HG02981 (cell line): Measurements from ENCODE around the gene ALG14.

Source experiments
- ATAC-seq: cut with Tn5 transposase; IDR thresholded peaks from one replicate; pipeline ENCODE4 v1.9.1; 2021; ENCODE audit warnings: mild to moderate bottlenecking, moderate library complexity; ENCODE audit not compliant: unreplicated experiment

Gene ALG14

GRCh38 chr1:94986783-94987182 is 86.0 kb downstream of the ALG14 start:
- no peak for ATAC-seq

- no peak for ATAC-seq
These were observed 89.5 kb downstream of the ALG14 start for GRCh38 chr1:94983171-94983739.

- no peak for ATAC-seq
These were observed 90.4 kb downstream of the ALG14 start for GRCh38 chr1:94982398-94982797.

GRCh38 chr1:94981575-94981973 is 91.2 kb downstream of the ALG14 start:
- ATAC-seq, result no peak

GRCh38 chr1:94980582-94981574 is 91.9 kb downstream of the ALG14 start:
- ATAC-seq, result no peak

- no peak for ATAC-seq
These were observed 92.8 kb downstream of the ALG14 start for GRCh38 chr1:94979656-94980581.

GRCh38 chr1:94979131-94979530 is 93.6 kb downstream of the ALG14 start:
- no peak for ATAC-seq

- ATAC-seq, result no peak
These were observed 94.3 kb downstream of the ALG14 start for GRCh38 chr1:94978401-94978800.

GRCh38 chr1:94976971-94977548 is 95.7 kb downstream of the ALG14 start:
- no peak for ATAC-seq

GRCh38 chr1:94974824-94975223 is 97.9 kb downstream of the ALG14 start:
- ATAC-seq, result no peak

- ATAC-seq, result no peak
These were observed 98.5 kb downstream of the ALG14 start for GRCh38 chr1:94974241-94974640.

GRCh38 chr1:94973309-94973922 is 99.3 kb downstream of the ALG14 start:
- ATAC-seq, result no peak

- ATAC-seq, result no peak
These were observed 101.2 kb downstream of the ALG14 start for GRCh38 chr1:94971491-94971924.

GRCh38 chr1:94970783-94971182 is 102.0 kb downstream of the ALG14 start:
- ATAC-seq, result no peak

- no peak for ATAC-seq
These were observed 103.6 kb downstream of the ALG14 start for GRCh38 chr1:94969137-94969536.

GRCh38 chr1:94966033-94966432 is 106.7 kb downstream of the ALG14 start:
- ATAC-seq, result no peak

- no peak for ATAC-seq
These were observed 108.9 kb downstream of the ALG14 start for GRCh38 chr1:94963864-94964263.

GRCh38 chr1:94962409-94963265 is 110.1 kb downstream of the ALG14 start:
- peak; percentile 90 for ATAC-seq

GRCh38 chr1:94961988-94962387 is 110.8 kb downstream of the ALG14 start:
- no peak for ATAC-seq
